Measurements from ENCODE around the gene CD46. TPM values are rescaled to one million over a fixed set of nuclear protein-coding genes. Genes with fewer than 3 reads are reported as not detected.
"Not testable (repeated sequence)": the region's sequence is repeated elsewhere in the genome, so short reads cannot be mapped to it uniquely, and the experiment has no call there.

The CD46 gene
- 76.8 and 91.4 TPM in 2 replicates for total RNA-seq (2014; rRNA removed; shearing (Covaris generic))

DNA sequence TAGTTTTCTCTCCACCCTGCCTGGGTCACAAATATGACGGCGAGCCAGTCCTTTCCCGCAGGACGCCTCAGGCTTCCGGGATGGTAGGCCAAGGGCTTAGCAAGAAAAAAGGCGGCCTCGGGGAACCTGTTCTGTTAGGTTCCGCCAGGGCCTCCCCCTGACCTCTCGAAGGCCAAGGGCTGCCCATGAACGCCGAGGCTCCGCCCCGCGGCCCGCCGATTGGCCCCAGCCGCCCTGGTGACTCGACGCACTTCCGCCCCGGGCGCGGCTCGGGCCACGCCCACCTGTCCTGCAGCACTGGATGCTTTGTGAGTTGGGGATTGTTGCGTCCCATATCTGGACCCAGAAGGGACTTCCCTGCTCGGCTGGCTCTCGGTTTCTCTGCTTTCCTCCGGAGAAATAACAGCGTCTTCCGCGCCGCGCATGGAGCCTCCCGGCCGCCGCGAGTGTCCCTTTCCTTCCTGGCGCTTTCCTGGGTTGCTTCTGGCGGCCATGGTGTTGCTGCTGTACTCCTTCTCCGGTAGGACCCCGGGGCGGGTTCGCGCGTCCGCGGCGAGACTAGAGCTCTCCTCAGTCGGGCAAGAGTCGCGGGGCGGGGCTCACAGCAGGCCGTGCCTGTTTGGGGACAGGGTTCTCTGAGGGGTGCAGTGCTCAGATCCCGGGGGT, at the start of gene CD46:
Gene CD46 (plus strand): TSS at position 265 of the 666 bp plus-strand sequence. CDS start 159 bp downstream, at position 424.
- peak; percentile 99 for DNase-seq (ENCODE audit: low spot score)

DNA sequence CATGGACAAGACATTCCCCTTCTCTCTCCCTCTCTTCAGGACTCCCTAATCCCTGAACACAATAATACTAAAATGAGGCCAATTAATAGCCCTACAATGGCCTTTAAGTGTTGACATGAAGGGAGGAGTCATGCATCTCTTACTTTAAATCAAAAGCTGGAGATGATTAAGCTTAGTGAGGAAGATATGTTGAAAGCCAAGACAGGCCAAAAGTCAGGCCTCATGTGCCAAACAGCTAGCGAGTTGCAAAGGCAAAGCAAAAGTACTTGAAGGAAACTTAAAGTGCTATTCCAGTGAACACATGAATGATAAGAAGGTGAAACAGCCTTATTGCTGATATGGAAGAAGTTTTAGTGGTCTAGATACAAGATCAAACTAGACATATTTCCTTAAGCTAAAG, 49.5 kb upstream of the CD46 start:
- no peak for DNase-seq (ENCODE audit: low spot score)

GRCh38 chr1:207703712-207704111, 48.1 kb upstream of the CD46 start:
- no peak for DNase-seq (ENCODE audit: low spot score)

DNA sequence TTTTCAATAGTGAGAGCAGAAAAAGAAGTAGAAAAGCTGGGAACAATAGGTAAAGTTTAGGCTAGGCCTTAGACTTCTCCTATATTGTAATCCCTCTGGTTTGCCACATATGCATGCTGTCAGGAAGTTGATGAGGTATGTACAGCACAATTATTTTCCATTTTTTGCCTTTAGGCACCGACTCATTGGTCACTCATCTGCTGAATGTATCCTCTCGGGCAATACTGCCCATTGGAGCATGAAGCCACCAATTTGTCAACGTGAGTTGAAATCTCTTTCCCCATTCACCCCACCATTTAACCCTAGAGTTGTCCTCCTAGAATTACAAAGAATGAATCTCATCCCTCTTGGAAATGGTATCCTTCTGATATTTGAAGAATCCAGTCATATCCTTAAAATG, 43.9 kb upstream of the CD46 start:
- DNase-seq (ENCODE audit: low spot score): not testable (repeated sequence)

DNA sequence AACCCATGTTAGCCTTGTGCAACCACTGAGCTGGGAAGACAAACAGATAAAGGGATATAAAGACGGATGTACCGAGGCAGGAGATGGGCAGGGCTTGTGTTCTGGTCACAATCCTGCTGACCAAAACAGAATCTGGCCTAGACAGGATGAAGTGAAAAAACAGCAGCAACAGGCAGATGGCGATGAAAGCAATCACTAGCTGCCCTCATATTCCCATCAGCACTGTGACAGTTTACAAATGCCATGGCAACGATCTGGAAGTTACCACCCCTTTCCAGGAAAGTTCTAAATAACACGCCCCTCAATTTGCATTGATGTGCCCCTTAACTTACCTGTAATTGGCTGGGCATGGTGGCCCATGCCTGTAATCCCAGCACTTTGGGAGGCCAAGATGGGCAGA, 40.6 kb upstream of the CD46 start:
- peak; percentile 77 for DNase-seq (ENCODE audit: low spot score)

GRCh38 chr1:207712701-207713100, 39.2 kb upstream of the CD46 start:
- DNase-seq (ENCODE audit: low spot score): not testable (repeated sequence)

- DNase-seq (ENCODE audit: low spot score): no peak
These were observed 38.3 kb upstream of the CD46 start for GRCh38 chr1:207713529-207713928.

DNA sequence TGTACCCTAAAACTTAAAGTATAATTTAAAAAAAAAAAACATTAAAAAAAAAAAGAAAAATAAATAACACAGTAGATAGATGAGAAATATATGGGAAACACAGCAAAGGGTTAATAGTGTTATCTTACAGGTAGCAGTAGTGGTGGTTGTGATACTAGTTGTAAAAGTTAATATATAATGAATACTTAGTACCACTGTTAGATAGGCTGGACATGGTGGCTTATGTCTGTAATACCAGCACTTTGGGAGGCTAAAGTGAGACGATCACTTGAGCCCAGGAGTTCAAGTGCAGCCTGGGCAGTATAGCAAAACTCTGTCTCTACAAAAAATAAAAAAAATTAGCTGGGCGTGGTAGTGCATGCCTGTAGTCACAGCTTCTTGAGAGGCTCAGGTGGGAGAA, 32.6 kb upstream of the CD46 start:
- no peak for DNase-seq (ENCODE audit: low spot score)

DNA sequence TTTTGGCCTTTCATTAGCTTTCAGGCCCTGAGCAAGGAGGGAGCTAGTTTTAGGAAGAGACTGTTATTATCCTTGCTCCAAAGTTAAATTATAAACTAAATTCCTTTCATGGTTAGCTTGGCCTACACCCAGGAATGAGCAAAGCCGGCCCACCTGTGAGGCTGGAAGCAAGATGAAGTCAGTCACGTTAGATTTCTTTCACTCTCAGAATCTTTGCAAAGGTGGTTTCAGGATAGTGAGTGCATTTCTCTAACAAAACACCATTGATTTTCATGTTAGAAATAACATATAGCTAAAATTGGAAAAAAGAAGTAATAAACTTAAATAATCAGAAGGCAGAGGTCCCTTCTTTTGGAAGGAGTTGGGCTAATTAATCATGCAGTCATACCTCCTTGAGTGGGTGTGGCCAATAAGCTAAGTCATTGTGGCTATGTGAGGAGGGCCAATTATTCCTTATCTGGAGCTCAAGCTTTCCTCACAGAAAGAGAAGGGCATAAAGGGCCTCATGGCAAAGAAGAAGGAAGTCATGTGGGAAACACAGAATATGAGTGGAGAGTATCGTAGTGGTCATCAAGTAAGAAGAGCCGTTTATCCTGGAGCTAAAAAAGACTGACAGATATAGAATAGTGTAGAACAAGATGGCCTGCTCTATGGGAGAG, 23.5 kb upstream of the CD46 start:
- not testable (repeated sequence) for DNase-seq (ENCODE audit: low spot score)

GRCh38 chr1:207737503-207738157, 14.2 kb upstream of the CD46 start:
- not testable (repeated sequence) for DNase-seq (ENCODE audit: low spot score)

- DNase-seq (ENCODE audit: low spot score): peak; percentile 52
These were observed 13.6 kb upstream of the CD46 start for GRCh38 chr1:207738158-207738659.

- no peak for DNase-seq (ENCODE audit: low spot score)
These were observed 11.6 kb upstream of the CD46 start for GRCh38 chr1:207740207-207740606.

- DNase-seq (ENCODE audit: low spot score): no peak
These were observed 8.9 kb upstream of the CD46 start for GRCh38 chr1:207742850-207743555.

DNA sequence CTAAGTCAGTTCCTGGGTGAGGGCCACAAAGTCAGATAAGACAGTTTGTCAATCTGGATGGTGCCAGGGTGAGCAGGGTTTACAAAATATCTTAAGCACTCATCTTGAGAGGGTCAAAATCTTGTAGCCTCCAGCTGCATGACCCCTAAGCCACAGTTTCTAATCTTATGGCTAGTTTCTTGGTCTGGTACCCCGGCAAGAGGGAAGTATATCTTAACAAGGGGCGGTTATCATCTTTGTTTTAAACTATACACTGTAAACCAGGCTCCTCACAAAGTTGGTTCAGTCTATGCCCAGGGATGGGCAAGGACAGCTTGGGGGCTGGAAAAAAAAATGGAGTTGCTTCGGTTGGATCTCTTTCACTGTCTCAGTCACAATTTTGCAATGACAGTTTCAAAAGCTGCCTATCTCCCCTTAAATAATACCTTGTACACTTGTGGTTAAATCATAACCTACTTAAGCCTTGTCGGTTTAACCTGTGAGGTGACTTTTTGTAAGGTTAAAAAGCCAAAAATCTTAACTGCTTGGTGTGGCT, 7.8 kb upstream of the CD46 start:
- no peak for DNase-seq (ENCODE audit: low spot score)

GRCh38 chr1:207745285-207745684, 6.6 kb upstream of the CD46 start:
- no peak for DNase-seq (ENCODE audit: low spot score)

DNA sequence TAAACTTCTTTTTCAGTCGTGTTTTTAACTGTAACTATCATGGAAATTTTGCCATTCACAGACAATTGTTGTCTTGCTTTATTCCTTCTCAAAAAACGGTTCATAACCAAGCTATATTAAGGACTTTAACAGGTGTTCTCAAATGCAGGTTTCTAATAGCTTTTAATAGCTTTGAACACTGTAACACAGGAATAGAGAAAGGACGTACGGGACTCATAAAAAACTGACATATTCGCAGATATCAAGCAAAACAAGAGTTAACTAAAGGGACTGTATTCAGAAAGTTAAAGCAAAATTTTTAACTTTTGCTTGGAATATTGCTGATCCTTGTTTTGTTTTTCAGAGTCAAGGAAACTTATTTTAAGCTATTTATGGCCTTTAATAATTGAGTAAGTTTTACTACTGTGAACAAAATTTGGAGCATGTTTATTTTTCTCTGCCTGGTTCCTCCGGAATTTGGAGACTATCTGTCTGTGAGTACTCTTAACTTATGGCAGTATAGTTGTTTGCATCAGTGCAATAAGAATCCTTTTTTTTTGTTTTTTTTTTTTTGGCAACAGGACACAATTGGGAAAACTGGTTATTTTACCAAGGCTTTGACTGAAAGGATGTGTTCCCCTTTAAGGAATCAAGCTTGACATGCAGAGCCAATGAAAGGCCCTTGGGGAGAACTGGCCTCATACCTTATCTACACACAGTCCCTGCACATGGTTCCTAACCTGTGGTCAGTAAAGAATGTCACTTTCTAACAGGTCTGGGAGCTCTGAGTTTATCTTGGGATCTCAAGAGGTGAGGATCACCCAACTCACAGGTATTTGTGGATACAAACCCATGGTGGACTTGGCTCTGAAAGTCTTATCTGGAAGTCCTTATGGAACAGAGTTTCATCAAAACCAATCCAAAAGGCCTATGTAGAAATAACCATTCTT, 5.8 kb upstream of the CD46 start:
- DNase-seq (ENCODE audit: low spot score): peak; percentile 72

- DNase-seq (ENCODE audit: low spot score): no peak
These were observed 4.0 kb upstream of the CD46 start for GRCh38 chr1:207747627-207748492.

- peak; percentile 72 for DNase-seq (ENCODE audit: low spot score)
These were observed 2.9 kb upstream of the CD46 start for GRCh38 chr1:207748737-207749528.

Data from HT-29 (cell line).